C4-2B (cell line): ENCODE measurements around the gene SORCS2.

ENCODE experiments used
- H3K27ac ChIP-seq: fragments of 450-650 bp; 2 replicates; pipeline ENCODE4 v1.5.1; 2017
- ZFX ChIP-seq: fragments of 450-650 bp; IDR thresholded peaks from 2 replicates; pipeline ENCODE4 v1.6.1; 2017
- TF ChIP-seq, protein P1 (sequence below): fragments of 450-650 bp; conservative IDR thresholded peaks from 2 replicates; pipeline ENCODE4 v1.5.1; 2017; ENCODE audit warnings: mild to moderate bottlenecking

Gene SORCS2

GRCh38 chr4:7787067-7787466, 594.7 kb downstream of the SORCS2 start:
- no peak for TF ChIP-seq ZFX
- TF ChIP-seq, protein P1, sequence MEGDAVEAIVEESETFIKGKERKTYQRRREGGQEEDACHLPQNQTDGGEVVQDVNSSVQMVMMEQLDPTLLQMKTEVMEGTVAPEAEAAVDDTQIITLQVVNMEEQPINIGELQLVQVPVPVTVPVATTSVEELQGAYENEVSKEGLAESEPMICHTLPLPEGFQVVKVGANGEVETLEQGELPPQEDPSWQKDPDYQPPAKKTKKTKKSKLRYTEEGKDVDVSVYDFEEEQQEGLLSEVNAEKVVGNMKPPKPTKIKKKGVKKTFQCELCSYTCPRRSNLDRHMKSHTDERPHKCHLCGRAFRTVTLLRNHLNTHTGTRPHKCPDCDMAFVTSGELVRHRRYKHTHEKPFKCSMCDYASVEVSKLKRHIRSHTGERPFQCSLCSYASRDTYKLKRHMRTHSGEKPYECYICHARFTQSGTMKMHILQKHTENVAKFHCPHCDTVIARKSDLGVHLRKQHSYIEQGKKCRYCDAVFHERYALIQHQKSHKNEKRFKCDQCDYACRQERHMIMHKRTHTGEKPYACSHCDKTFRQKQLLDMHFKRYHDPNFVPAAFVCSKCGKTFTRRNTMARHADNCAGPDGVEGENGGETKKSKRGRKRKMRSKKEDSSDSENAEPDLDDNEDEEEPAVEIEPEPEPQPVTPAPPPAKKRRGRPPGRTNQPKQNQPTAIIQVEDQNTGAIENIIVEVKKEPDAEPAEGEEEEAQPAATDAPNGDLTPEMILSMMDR = no peak
- no peak overlapping the region for H3K27ac ChIP-seq

GRCh38 chr4:7787681-7788141, 595.4 kb downstream of the SORCS2 start:
- no peak overlapping the region for H3K27ac ChIP-seq

DNA sequence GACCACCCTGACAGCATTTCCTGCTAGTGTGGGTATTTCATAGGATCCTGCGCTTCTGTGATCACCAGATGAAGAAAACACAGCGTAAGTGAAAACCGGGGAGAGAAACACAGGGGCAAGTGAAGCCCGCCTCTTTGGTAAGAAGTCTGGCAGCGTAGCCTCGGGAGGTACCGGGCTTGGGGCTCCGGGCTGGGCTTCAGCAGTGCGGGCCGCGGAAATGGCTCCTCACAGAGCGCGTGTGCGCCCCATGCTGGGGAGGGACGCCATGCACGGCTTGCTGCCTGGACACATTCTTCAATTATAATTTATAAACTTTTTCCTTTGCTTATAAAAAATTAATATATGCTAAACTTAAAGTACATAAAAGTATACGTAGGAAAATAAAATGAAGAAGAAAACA, 595.9 kb downstream of the SORCS2 start:
- TF ChIP-seq ZFX = no peak
- TF ChIP-seq, protein P1 = no peak
- H3K27ac ChIP-seq = no peak overlapping the region

More at GRCh38 chr4:7787681-7788141, 595.4 kb downstream of the SORCS2 start:
- TF ChIP-seq ZFX = no peak
- TF ChIP-seq, protein P1 = no peak

DNA sequence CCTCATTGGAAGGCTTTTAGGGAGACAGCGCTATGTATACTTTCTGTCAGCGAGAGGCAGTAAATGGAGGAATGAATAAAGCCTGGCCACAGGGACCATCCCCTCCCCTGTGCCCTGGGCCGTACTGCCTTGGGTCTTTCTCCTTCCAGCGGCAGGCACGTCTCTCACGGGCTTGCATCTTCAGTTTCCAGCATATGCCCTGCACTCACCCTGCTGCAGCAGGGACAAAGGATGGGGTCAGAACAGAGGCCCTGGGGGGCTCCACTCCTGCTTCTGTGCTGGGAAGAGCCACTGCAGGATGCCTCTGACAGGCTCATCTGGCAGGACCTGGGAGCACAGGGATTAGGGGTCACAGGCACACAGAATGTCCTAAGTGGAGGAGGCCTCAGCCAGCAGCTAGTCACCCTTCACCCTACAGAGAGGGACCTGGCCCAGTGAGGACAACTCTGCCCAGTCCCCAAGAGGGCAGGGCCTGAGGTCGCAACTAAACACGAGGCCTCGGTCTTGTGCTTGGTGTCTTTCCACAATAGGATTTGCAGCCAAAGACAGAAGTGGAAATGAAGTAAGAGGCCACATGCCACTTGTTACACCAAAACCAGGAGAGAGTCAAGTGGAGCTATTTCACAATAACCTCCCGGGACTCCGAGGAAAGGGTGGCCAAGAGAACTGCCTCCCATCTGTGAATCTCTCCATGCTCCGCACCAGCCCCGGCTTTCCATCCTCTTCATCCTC, 596.5 kb downstream of the SORCS2 start:
- TF ChIP-seq, protein P1 = no peak
- no peak for TF ChIP-seq ZFX
- no peak overlapping the region for H3K27ac ChIP-seq

GRCh38 chr4:7790023-7790422, 597.7 kb downstream of the SORCS2 start:
- no peak overlapping the region for H3K27ac ChIP-seq
- TF ChIP-seq, protein P1 = no peak
- no peak for TF ChIP-seq ZFX

- H3K27ac ChIP-seq = no peak overlapping the region
- TF ChIP-seq, protein P1 = no peak
- no peak for TF ChIP-seq ZFX
These were observed 598.7 kb downstream of the SORCS2 start for GRCh38 chr4:7790999-7791398.
